GM23338 (cell line): Measurements from ENCODE around the gene CCL23. TPM values are rescaled to one million over a fixed set of nuclear protein-coding genes. Genes with fewer than 3 reads are reported as not detected.

Experiments used
- ATAC-seq: fragments of 200-7000 bp; cut with Tn5 transposase; 3 replicates; pipeline ENCODE4 v1.9.1; 2020
- DNase-seq: peaks from one replicate; pipeline ENCODE4 v3.0.0-alpha.2; 2015; ENCODE audit warnings: low spot score
- H2AFZ ChIP-seq: fragments of 200-600 bp; sonication (generic); 2 replicates; pipeline ENCODE4 v1.8.0; 2016; ENCODE audit warnings: antibody characterized with exemption, mild to moderate bottlenecking, moderate library complexity
- H3F3A ChIP-seq: fragments of 200-600 bp; sonication (generic); replicated peaks from 2 replicates; pipeline ENCODE4 v1.8.0; 2017; ENCODE audit warnings: antibody characterized with exemption, mixed run types, low read depth
- H3K27ac ChIP-seq: fragments of 200-600 bp; sonication (generic); 2 replicates; pipeline ENCODE4 v1.6.1; 2016; ENCODE audit warnings: low read depth
- H3K27me3 ChIP-seq: fragments of 200-600 bp; sonication (generic); 2 replicates; pipeline ENCODE4 v1.8.0; 2016; ENCODE audit warnings: mild to moderate bottlenecking, mixed run types, moderate library complexity; ENCODE audit not compliant: insufficient read depth
- H3K36me3 ChIP-seq: fragments of 200-600 bp; sonication (generic); 2 replicates; pipeline ENCODE4 v1.8.0; 2016; ENCODE audit warnings: mild to moderate bottlenecking; ENCODE audit not compliant: insufficient read depth
- H3K4me1 ChIP-seq: fragments of 200-600 bp; sonication (generic); 2 replicates; pipeline ENCODE4 v1.8.0; 2016; ENCODE audit warnings: mild to moderate bottlenecking, moderate library complexity; ENCODE audit not compliant: insufficient read depth
- H3K4me2 ChIP-seq: fragments of 200-600 bp; sonication (generic); 2 replicates; pipeline ENCODE4 v1.7.1; 2017; ENCODE audit warnings: mixed run types
- H3K4me3 ChIP-seq: fragments of 200-600 bp; sonication (generic); 2 replicates; pipeline ENCODE4 v1.6.1; 2016; ENCODE audit warnings: mixed run types
- H3K79me2 ChIP-seq: fragments of 200-600 bp; sonication (generic); replicated peaks from 2 replicates; pipeline ENCODE4 v1.8.0; 2017; ENCODE audit warnings: mild to moderate bottlenecking; ENCODE audit not compliant: insufficient read depth
- H3K9me2 ChIP-seq: fragments of 200-600 bp; sonication (generic); 2 replicates; pipeline ENCODE4 v1.8.0; 2017; ENCODE audit not compliant: insufficient read depth
- H4K20me1 ChIP-seq: fragments of 200-600 bp; sonication (generic); replicated peaks from 2 replicates; pipeline ENCODE4 v1.8.0; 2017; ENCODE audit warnings: mild to moderate bottlenecking; ENCODE audit not compliant: insufficient read depth
- H3K27ac Mint-ChIP-seq: 2 replicates; pipeline ENCODE4 v1.8.0; 2020; ENCODE audit warnings: inconsistent platforms, mild to moderate bottlenecking, moderate library complexity, mixed read lengths
- H3K27me3 Mint-ChIP-seq: 3 replicates; pipeline ENCODE4 v1.8.0; 2022; ENCODE audit warnings: low read depth, mild to moderate bottlenecking, moderate library complexity, mixed read lengths, inconsistent platforms; ENCODE audit not compliant: insufficient read depth, poor library complexity
- H3K36me3 Mint-ChIP-seq: 3 replicates; pipeline ENCODE4 v1.8.0; 2021; ENCODE audit warnings: low read depth, mild to moderate bottlenecking, inconsistent platforms, moderate library complexity, mixed read lengths
- H3K4me1 Mint-ChIP-seq: 3 replicates; pipeline ENCODE4 v1.8.0; 2020; ENCODE audit warnings: mild to moderate bottlenecking, inconsistent platforms, mixed read lengths
- H3K4me3 Mint-ChIP-seq: 3 replicates; pipeline ENCODE4 v1.8.0; 2021; ENCODE audit warnings: moderate library complexity, mild to moderate bottlenecking, inconsistent platforms, mixed read lengths
- H3K9me3 Mint-ChIP-seq: 3 replicates; pipeline ENCODE4 v1.8.0; 2020; ENCODE audit warnings: moderate library complexity, mild to moderate bottlenecking, inconsistent platforms, mixed read lengths
- ETS1 ChIP-seq: IDR thresholded peaks from 2 replicates; pipeline ENCODE4 v1.6.1; 2016; ENCODE audit warnings: antibody characterized with exemption
- EZH2 ChIP-seq: fragments of 200-600 bp; sonication (generic); IDR thresholded peaks from one replicate; pipeline ENCODE4 v1.8.0; 2017; ENCODE audit warnings: antibody characterized with exemption, mild to moderate bottlenecking, low read depth; ENCODE audit not compliant: unreplicated experiment
- EZH2phosphoT487 ChIP-seq: fragments of 200-600 bp; sonication (generic); IDR thresholded peaks from one replicate; pipeline ENCODE4 v1.8.1; 2018; ENCODE audit warnings: antibody characterized with exemption; ENCODE audit not compliant: unreplicated experiment
- JUNB ChIP-seq: IDR thresholded peaks from one replicate; pipeline ENCODE4 v1.6.1; 2016; ENCODE audit warnings: antibody characterized with exemption; ENCODE audit not compliant: unreplicated experiment
- REST ChIP-seq: IDR thresholded peaks from one replicate; pipeline ENCODE4 v1.6.1; 2018; ENCODE audit warnings: antibody characterized with exemption; ENCODE audit not compliant: unreplicated experiment
- ZNF114 ChIP-seq: fragments of 250-450 bp; sonication (Bioruptor Pico); IDR thresholded peaks from 2 replicates; pipeline ENCODE4 v1.5.0; 2020; ENCODE audit warnings: mild to moderate bottlenecking, moderate library complexity
- polyA plus RNA-seq: library from polyadenylated mRNA; unstranded; fragments of >200 nt; fragmentation: Nextera tagmentation; extraction: Ambion mirVana; gene quantifications from 2 replicates; pipeline ENCODE4 v1.2.1, GENCODE V29; 2016
- total RNA-seq: library from RNA; depleted of rRNA; stranded (reverse); fragments of >200 nt; shearing (Covaris generic); gene quantifications from 2 replicates; pipeline ENCODE4 v1.2.3, GENCODE V29; 2014
- TF ChIP-seq, protein P1 (sequence below), 2 experiments: fragments of 200-600 bp in 1 of 2; sonication (generic) in 1 of 2; conservative IDR thresholded peaks; 2 replicates each; pipeline versions ENCODE4 v1.5.1 to v1.6.1; 2016 to 2017; ENCODE audit warnings: antibody characterized with exemption in 2 of 2, low read depth in 2 of 2, mild to moderate bottlenecking in 2 of 2, moderate library complexity in 1 of 2

Gene CCL23
- total and polyA plus RNA-seq, 2 experiments from 2014 or later = not detected

DNA sequence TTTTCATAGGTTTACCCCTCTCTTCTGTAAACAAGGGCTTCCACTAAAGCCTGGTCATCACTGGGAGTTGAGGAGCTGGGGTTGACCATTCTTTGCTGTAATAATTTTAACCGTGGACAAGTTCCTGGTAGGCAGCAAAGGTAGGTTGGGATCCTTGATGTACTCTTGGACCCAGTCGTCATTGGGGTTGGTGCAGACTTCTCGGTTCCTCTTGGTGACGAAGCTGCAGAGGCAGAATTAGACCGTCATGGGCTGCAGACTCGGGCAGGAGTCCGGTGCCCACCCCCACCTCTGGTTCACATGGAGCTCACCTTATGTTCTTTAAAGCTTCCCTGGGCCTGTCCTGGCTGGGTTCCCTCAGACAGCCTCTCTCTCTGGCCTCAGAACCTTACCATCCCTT is 40.3 kb downstream of the CCL23 start:
- H3K27me3 Mint-ChIP-seq = peaks cover 5% of the 10 kb centered on the region
- no peaks in the 10 kb centered on the region for H3K36me3 Mint-ChIP-seq
- no peak for TF ChIP-seq ETS1
- no peak overlapping the region for H3K4me3 Mint-ChIP-seq
- no peak for DNase-seq
- no peak overlapping the region for H2AFZ ChIP-seq
- no peak overlapping the region for H3K27ac ChIP-seq
- no peaks in the 10 kb centered on the region; the same call in 2 of the 3 replicates for H3K4me1 Mint-ChIP-seq
- H4K20me1 ChIP-seq = no peaks in the 10 kb centered on the region
- H3K4me3 ChIP-seq = no peak overlapping the region
- no peaks in the 10 kb centered on the region for H3K4me1 ChIP-seq
- no peaks in the 10 kb centered on the region for H3K36me3 ChIP-seq
- no peaks in the 10 kb centered on the region for H3K79me2 ChIP-seq
- ATAC-seq = no peak
- H3K27me3 ChIP-seq = no peaks in the 10 kb centered on the region
- no peaks in the 10 kb centered on the region for H3K9me3 Mint-ChIP-seq
- H3K27ac Mint-ChIP-seq = no peak overlapping the region
- no peak overlapping the region for H3K4me2 ChIP-seq
- peaks cover 7% of the 10 kb centered on the region; the same call in 1 of the 2 replicates for H3K9me2 ChIP-seq
- H3F3A ChIP-seq = no peaks in the 10 kb centered on the region

- ATAC-seq (no peak), DNase-seq (no peak)
- no peaks in the 10 kb centered on the region for H4K20me1 ChIP-seq
- H3K4me1 ChIP-seq = 0 out of 2 replicates have a peak, but pooled peaks cover 4% of the 10 kb centered on the region
- no peaks in the 10 kb centered on the region for H3K9me2 ChIP-seq
- H3K27me3 ChIP-seq = no peaks in the 10 kb centered on the region
- no peak overlapping the region for H3K4me3 Mint-ChIP-seq
- H3K9me3 Mint-ChIP-seq = no peaks in the 10 kb centered on the region
- H3K36me3 Mint-ChIP-seq = no peaks in the 10 kb centered on the region
- no peak overlapping the region for H3K4me3 ChIP-seq
- H3K4me1 Mint-ChIP-seq = peaks cover 3% of the 10 kb centered on the region; the same call in 1 of the 3 replicates
- H3K79me2 ChIP-seq = no peaks in the 10 kb centered on the region
- H3F3A ChIP-seq = no peaks in the 10 kb centered on the region
- no peak overlapping the region for H3K4me2 ChIP-seq
- H3K27ac ChIP-seq = no peak overlapping the region
- H3K36me3 ChIP-seq = no peaks in the 10 kb centered on the region
- H3K27ac Mint-ChIP-seq = no peak overlapping the region
- peaks cover 2% of the 10 kb centered on the region for H3K27me3 Mint-ChIP-seq
- 0 out of 2 replicates have a peak overlapping the region, but pooled peaks have one; percentile 23 for H2AFZ ChIP-seq
- TF ChIP-seq, protein P1, sequence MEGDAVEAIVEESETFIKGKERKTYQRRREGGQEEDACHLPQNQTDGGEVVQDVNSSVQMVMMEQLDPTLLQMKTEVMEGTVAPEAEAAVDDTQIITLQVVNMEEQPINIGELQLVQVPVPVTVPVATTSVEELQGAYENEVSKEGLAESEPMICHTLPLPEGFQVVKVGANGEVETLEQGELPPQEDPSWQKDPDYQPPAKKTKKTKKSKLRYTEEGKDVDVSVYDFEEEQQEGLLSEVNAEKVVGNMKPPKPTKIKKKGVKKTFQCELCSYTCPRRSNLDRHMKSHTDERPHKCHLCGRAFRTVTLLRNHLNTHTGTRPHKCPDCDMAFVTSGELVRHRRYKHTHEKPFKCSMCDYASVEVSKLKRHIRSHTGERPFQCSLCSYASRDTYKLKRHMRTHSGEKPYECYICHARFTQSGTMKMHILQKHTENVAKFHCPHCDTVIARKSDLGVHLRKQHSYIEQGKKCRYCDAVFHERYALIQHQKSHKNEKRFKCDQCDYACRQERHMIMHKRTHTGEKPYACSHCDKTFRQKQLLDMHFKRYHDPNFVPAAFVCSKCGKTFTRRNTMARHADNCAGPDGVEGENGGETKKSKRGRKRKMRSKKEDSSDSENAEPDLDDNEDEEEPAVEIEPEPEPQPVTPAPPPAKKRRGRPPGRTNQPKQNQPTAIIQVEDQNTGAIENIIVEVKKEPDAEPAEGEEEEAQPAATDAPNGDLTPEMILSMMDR (conservative IDR thresholded peaks at IDR 0.05; ENCODE audit: low read depth in 2 of 2) = no peak
- TF ChIP-seq EZH2phosphoT487 (no peak), JUNB (no peak), ZNF114 (CRISPR knock-in tag) (no peak), EZH2 (no peak), REST (no peak)
Measured at GRCh38 chr17:35973333-35974260, 44.2 kb downstream of the CCL23 start.
